HFF-Myc (cell line): ENCODE measurements around the gene CYB5R4.
"Not testable (repeated sequence)": the region's sequence is repeated elsewhere in the genome, so short reads cannot be mapped to it uniquely, and the experiment has no call there.

Experiments used
- DNase-seq: peaks from one replicate; pipeline ENCODE4 v3.0.0-alpha.2; 2011; ENCODE audit warnings: low read depth; ENCODE audit errors: extremely low read depth
- H3K4me3 ChIP-seq: replicated peaks from 2 replicates; pipeline ENCODE4 v1.5.1; 2011; ENCODE audit warnings: low read depth, mild to moderate bottlenecking, control low read depth, low read length
- TF ChIP-seq, protein P1 (sequence below): IDR thresholded peaks from 2 replicates; pipeline ENCODE4 v1.5.1; 2012; ENCODE audit warnings: mild to moderate bottlenecking, low read depth, low read length, control low read depth; ENCODE audit errors: missing control alignments

Gene CYB5R4

DNA sequence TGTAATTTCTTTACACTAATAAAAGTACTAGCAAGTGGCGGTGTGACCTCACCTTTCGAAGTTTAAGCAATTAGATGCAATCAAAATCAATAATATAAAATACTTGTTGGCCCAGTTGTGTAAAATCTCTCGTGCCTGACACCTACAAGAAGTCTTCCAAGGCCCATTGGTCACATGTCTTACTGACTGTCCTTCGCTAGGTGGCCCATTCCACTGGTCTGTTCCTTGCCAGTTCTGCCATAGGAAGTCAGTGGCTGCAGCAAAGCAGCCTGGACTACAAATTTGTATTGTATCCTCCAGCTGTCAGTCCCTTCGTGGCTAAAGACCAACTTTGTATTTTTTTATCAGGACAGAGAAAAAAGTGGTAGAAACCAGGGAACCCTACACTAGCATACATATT, 61.8 kb downstream of the CYB5R4 start:
- no peak overlapping the region for H3K4me3 ChIP-seq
- no peak for DNase-seq
- TF ChIP-seq, protein P1, sequence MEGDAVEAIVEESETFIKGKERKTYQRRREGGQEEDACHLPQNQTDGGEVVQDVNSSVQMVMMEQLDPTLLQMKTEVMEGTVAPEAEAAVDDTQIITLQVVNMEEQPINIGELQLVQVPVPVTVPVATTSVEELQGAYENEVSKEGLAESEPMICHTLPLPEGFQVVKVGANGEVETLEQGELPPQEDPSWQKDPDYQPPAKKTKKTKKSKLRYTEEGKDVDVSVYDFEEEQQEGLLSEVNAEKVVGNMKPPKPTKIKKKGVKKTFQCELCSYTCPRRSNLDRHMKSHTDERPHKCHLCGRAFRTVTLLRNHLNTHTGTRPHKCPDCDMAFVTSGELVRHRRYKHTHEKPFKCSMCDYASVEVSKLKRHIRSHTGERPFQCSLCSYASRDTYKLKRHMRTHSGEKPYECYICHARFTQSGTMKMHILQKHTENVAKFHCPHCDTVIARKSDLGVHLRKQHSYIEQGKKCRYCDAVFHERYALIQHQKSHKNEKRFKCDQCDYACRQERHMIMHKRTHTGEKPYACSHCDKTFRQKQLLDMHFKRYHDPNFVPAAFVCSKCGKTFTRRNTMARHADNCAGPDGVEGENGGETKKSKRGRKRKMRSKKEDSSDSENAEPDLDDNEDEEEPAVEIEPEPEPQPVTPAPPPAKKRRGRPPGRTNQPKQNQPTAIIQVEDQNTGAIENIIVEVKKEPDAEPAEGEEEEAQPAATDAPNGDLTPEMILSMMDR = no peak

GRCh38 chr6:83927470-83927869, 68.0 kb downstream of the CYB5R4 start:
- no peak for DNase-seq
- H3K4me3 ChIP-seq = no peak overlapping the region
- TF ChIP-seq, protein P1 = no peak

GRCh38 chr6:83928286-83928685, 68.8 kb downstream of the CYB5R4 start:
- TF ChIP-seq, protein P1 = no peak
- no peak overlapping the region for H3K4me3 ChIP-seq
- no peak for DNase-seq

GRCh38 chr6:83946201-83946833, 86.8 kb downstream of the CYB5R4 start:
- DNase-seq, H3K4me3 ChIP-seq: not testable (repeated sequence)

DNA sequence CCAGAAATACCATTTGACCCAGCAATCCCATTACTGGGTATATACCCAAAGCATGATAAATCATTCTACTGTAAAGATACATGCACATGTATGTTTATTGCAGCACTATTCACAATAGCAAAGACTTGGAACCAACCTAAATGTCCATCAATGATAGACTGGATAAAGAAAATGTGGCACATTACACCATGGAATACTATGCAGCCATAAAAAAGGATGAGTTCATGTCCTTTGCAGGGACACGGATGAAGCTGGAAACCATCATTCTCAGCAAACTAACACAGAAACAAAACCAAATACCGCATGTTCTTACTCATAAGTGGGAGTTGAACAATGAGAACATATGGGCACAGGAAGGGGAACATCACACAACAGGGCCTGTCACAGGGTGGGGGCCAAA, 88.5 kb downstream of the CYB5R4 start:
- not testable (repeated sequence) for H3K4me3 ChIP-seq, DNase-seq

GRCh38 chr6:83948851-83949250, 89.4 kb downstream of the CYB5R4 start:
- TF ChIP-seq, protein P1 = no peak
- no peak overlapping the region for H3K4me3 ChIP-seq
- DNase-seq = no peak

GRCh38 chr6:83951423-83951822, 91.9 kb downstream of the CYB5R4 start:
- not testable (repeated sequence) for H3K4me3 ChIP-seq, DNase-seq

DNA sequence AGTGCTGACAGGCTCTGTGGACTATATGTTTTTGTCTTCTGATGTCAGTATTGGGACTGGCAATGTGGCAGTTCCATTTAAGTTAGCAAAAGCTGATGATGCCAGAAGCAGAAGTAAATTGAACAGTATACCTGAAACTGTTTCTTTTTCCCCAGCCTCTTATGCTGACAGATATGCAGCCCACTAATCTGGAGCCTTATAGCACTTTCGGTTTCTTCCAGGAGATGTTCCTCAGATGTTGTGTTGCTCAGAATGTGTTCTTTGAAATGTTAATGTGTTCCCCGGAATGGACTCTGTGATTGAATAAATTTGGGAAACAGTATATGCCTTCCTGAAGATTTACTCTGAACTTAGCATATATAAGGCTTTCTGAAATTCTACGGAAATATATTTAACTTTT, 93.3 kb downstream of the CYB5R4 start:
- TF ChIP-seq, protein P1 = no peak
- DNase-seq = no peak
- H3K4me3 ChIP-seq = no peak overlapping the region
